Measurements from ENCODE around the gene SLC6A9. TPM values are rescaled to one million over a fixed set of nuclear protein-coding genes. Genes with fewer than 3 reads are reported as not detected.

Gene SLC6A9
- total RNA-seq, 4 donors from 2014 or later = 0.31 to 7.4 (median 4.0) TPM

DNA sequence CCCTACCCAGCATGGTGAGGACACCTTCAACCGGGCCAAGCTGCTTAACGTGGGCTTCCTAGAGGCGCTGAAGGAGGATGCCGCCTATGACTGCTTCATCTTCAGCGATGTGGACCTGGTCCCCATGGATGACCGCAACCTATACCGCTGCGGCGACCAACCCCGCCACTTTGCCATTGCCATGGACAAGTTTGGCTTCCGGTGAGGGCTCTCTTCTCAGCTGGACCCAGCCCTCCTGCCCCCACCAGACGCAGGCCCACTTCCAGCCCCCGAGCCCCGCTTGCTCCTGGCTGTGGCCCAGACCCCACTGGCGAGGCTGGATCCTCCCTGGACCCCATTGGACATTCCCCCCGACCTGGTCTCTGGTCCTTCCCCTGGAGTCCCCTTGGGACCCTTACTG lies 46.4 kb downstream of the SLC6A9 start:
- TF ChIP-seq, protein P1, sequence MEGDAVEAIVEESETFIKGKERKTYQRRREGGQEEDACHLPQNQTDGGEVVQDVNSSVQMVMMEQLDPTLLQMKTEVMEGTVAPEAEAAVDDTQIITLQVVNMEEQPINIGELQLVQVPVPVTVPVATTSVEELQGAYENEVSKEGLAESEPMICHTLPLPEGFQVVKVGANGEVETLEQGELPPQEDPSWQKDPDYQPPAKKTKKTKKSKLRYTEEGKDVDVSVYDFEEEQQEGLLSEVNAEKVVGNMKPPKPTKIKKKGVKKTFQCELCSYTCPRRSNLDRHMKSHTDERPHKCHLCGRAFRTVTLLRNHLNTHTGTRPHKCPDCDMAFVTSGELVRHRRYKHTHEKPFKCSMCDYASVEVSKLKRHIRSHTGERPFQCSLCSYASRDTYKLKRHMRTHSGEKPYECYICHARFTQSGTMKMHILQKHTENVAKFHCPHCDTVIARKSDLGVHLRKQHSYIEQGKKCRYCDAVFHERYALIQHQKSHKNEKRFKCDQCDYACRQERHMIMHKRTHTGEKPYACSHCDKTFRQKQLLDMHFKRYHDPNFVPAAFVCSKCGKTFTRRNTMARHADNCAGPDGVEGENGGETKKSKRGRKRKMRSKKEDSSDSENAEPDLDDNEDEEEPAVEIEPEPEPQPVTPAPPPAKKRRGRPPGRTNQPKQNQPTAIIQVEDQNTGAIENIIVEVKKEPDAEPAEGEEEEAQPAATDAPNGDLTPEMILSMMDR (IDR thresholded peaks at IDR 0.05) = no peak
- DNase-seq (ENCODE audit: low spot score) (no peak), ATAC-seq (ENCODE audit: low FRiP score) (no peak)

- no peak for DNase-seq (ENCODE audit: low spot score)
- TF ChIP-seq, protein P1 (IDR thresholded peaks at IDR 0.05) = no peak
- no peak for ATAC-seq (ENCODE audit: low FRiP score)
Observed at GRCh38 chr1:43983253-43983899, 47.9 kb downstream of the SLC6A9 start.

DNA sequence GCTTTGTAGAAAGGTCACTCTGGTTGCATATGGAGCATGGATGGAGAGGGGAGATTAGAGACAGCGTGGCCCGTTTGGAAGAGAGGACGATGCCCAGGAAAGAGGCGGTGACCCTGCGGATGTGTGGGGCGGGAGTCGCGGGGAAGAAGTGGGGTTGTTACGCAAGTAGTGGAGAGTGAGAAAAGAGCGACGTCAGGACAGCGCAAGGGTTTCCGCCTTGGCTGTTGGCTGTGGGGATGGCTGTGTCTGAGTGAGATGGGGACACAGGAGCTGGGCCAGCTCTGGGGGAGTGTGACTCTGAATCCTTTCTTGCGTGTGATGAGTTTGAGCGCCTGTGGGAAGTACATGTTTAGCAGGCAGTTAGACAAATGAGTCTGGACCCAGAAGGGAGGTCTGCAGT lies 48.5 kb downstream of the SLC6A9 start:
- TF ChIP-seq, protein P1 (IDR thresholded peaks at IDR 0.05) = no peak
- DNase-seq (ENCODE audit: low spot score) = no peak

DNA sequence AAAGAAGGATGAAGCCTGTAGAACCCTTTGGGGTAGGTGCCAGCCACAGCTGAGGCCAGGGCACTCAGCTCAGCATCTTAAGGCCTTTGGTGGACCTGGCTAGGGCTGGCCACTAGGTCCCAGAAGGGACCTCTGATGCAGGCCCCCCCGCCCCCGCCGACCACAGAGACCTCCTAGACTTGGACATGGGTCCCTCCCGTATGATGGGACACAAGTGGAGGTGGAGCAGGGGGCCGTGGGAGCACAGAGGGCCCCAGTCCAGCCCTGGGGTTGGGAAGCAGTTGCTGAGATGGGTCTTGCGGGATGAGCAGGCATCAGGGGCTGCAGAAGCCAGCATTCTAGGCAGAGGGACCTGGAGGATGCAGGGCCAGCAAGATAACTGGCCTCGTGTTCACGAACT lies 49.0 kb downstream of the SLC6A9 start:
- TF ChIP-seq, protein P1 (IDR thresholded peaks at IDR 0.05) = no peak
- no peak for DNase-seq (ENCODE audit: low spot score)
- no peak for ATAC-seq (ENCODE audit: low FRiP score)

More for the DNA sequence above, 48.5 kb downstream of the SLC6A9 start:
- no peak for ATAC-seq (ENCODE audit: low FRiP score)

DNA sequence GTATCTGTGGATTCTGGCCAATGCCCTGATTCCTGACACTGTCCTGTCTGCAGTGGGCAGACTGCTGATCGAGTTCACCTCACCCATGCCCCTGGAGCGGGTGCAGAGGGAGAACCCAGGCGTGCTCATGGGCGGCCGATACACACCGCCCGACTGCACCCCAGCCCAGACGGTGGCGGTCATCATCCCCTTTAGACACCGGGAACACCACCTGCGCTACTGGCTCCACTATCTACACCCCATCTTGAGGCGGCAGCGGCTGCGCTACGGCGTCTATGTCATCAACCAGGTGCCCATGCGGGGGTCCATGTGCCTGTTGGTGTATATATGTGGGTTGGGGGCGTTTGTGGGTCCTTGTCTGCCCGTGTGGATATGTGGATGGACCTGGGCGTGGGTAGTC lies 49.6 kb downstream of the SLC6A9 start:
- ATAC-seq (ENCODE audit: low FRiP score) = no peak

GRCh38 chr1:43981135-43981491 lies 50.1 kb downstream of the SLC6A9 start:
- TF ChIP-seq, protein P1 (IDR thresholded peaks at IDR 0.05) = no peak
- ATAC-seq (ENCODE audit: low FRiP score) (no peak), DNase-seq (ENCODE audit: low spot score) (no peak)

More for the DNA sequence above, 49.6 kb downstream of the SLC6A9 start:
- DNase-seq (ENCODE audit: low spot score) = no peak
- TF ChIP-seq, protein P1 (IDR thresholded peaks at IDR 0.05) = no peak
